H9 (cell line): ENCODE results near the gene PNKP. TPM values are rescaled to one million over a fixed set of nuclear protein-coding genes. Genes with fewer than 3 reads are reported as not detected.

ENCODE experiments used
- DNase-seq: peaks from one replicate; pipeline ENCODE4 v3.0.0-alpha.2; 2017
- H2AFZ ChIP-seq: one replicate; pipeline ENCODE4 v1.6.1; 2013; ENCODE audit warnings: mild to moderate bottlenecking, low read length, control low read depth, moderate library complexity
- H2AK5ac ChIP-seq: 2 replicates; pipeline ENCODE4 v1.6.1; 2013; ENCODE audit warnings: low read length, control low read depth, mixed read lengths; ENCODE audit not compliant: insufficient read length
- H2BK120ac ChIP-seq: one replicate; pipeline ENCODE4 v1.6.1; 2013; ENCODE audit warnings: low read depth, mild to moderate bottlenecking, low read length, control low read depth, inconsistent platforms; ENCODE audit not compliant: poor library complexity, severe bottlenecking
- H2BK12ac ChIP-seq: 2 replicates; pipeline ENCODE4 v1.6.1; 2013; ENCODE audit warnings: low read length, control low read depth, mixed read lengths, low read depth; ENCODE audit not compliant: insufficient read length
- H2BK15ac ChIP-seq: 2 replicates; pipeline ENCODE4 v1.6.1; 2013; ENCODE audit warnings: low read depth, low read length, control low read depth
- H2BK20ac ChIP-seq: one replicate; pipeline ENCODE4 v1.6.1; 2013; ENCODE audit warnings: low read depth, mild to moderate bottlenecking, low read length, control low read depth, inconsistent platforms; ENCODE audit not compliant: poor library complexity, severe bottlenecking
- H2BK5ac ChIP-seq: 2 replicates; pipeline ENCODE4 v1.6.1; 2013; ENCODE audit warnings: low read length, control low read depth, mixed read lengths; ENCODE audit not compliant: insufficient read length
- H3K14ac ChIP-seq: 2 replicates; pipeline ENCODE4 v1.6.1; 2013; ENCODE audit warnings: low read length, control low read depth; ENCODE audit not compliant: insufficient read depth
- H3K18ac ChIP-seq: 2 replicates; pipeline ENCODE4 v1.6.1; 2013; ENCODE audit warnings: low read depth, mild to moderate bottlenecking, mixed read lengths, low read length, control low read depth; ENCODE audit not compliant: insufficient read length
- H3K23ac ChIP-seq: 2 replicates; pipeline ENCODE4 v1.6.1; 2013; ENCODE audit warnings: low read length, control low read depth, mixed read lengths, low read depth; ENCODE audit not compliant: insufficient read length
- H3K23me2 ChIP-seq: 2 replicates; pipeline ENCODE4 v1.6.1; 2013; ENCODE audit warnings: low read depth, mild to moderate bottlenecking, mixed read lengths, low read length, control low read depth; ENCODE audit not compliant: insufficient read length, poor library complexity, severe bottlenecking
- H3K27ac ChIP-seq: 2 replicates; pipeline ENCODE4 v1.5.1; 2013; ENCODE audit warnings: low read length, control low read depth, mixed read lengths, low read depth; ENCODE audit not compliant: insufficient read length
- H3K27me3 ChIP-seq: 2 replicates; pipeline ENCODE4 v1.6.1; 2013; ENCODE audit warnings: low read length, control low read depth, inconsistent platforms; ENCODE audit not compliant: insufficient read depth
- H3K4ac ChIP-seq: 2 replicates; pipeline ENCODE4 v1.6.1; 2013; ENCODE audit warnings: low read depth, mild to moderate bottlenecking, control low read depth, inconsistent platforms, low read length, moderate library complexity
- H3K4me1 ChIP-seq: 2 replicates; pipeline ENCODE4 v1.6.1; 2013; ENCODE audit warnings: low read length, control low read depth, inconsistent platforms; ENCODE audit not compliant: insufficient read depth
- H3K4me2 ChIP-seq: 2 replicates; pipeline ENCODE4 v1.6.1; 2013; ENCODE audit warnings: low read length, control low read depth, mixed read lengths; ENCODE audit not compliant: insufficient read length, insufficient read depth
- H3K56ac ChIP-seq: 2 replicates; pipeline ENCODE4 v1.6.1; 2013; ENCODE audit warnings: low read depth, mild to moderate bottlenecking, mixed read lengths, low read length, control low read depth; ENCODE audit not compliant: insufficient read length
- H3K79me1 ChIP-seq: 2 replicates; pipeline ENCODE4 v1.6.1; 2013; ENCODE audit warnings: low read depth, mild to moderate bottlenecking, moderate library complexity, low read length, control low read depth, inconsistent platforms; ENCODE audit not compliant: insufficient read depth, poor library complexity, severe bottlenecking
- H3K79me2 ChIP-seq: 2 replicates; pipeline ENCODE4 v1.6.1; 2013; ENCODE audit warnings: low read length, control low read depth, inconsistent platforms; ENCODE audit not compliant: insufficient read depth
- H3K9ac ChIP-seq: 2 replicates; pipeline ENCODE4 v1.6.1; 2013; ENCODE audit warnings: low read length, control low read depth, mixed read lengths; ENCODE audit not compliant: insufficient read length; ENCODE audit errors: extremely low read depth
- H3K9me3 ChIP-seq: one replicate; pipeline ENCODE4 v1.6.1; 2013; ENCODE audit warnings: low read depth, low read length, inconsistent platforms; ENCODE audit not compliant: control insufficient read depth
- H3T11ph ChIP-seq: one replicate; pipeline ENCODE4 v1.6.1; 2013; ENCODE audit warnings: mild to moderate bottlenecking, low read length, control low read depth, inconsistent platforms
- H4K20me1 ChIP-seq: one replicate; pipeline ENCODE4 v1.6.1; 2013; ENCODE audit not compliant: control insufficient read depth, insufficient read length, insufficient read depth
- H4K5ac ChIP-seq: 2 replicates; pipeline ENCODE4 v1.6.1; 2013; ENCODE audit warnings: low read depth, mild to moderate bottlenecking, mixed read lengths, low read length, control low read depth; ENCODE audit not compliant: insufficient read length
- H4K8ac ChIP-seq: replicated peaks from 2 replicates; pipeline ENCODE4 v1.6.1; 2013; ENCODE audit warnings: low read length, control low read depth, mixed read lengths, low read depth; ENCODE audit not compliant: insufficient read length
- H4K91ac ChIP-seq: 2 replicates; pipeline ENCODE4 v1.6.1; 2013; ENCODE audit warnings: low read depth, mild to moderate bottlenecking, moderate library complexity, mixed read lengths, low read length, control low read depth; ENCODE audit not compliant: insufficient read length
- H3K27ac Mint-ChIP-seq, 3 experiments: 2 replicates in 2 of 3; 3 replicates in 1 of 3; pipeline ENCODE4 v1.8.0; 2020 to 2021; ENCODE audit warnings: mixed read lengths in 3 of 3, mild to moderate bottlenecking in 1 of 3, moderate library complexity in 1 of 3
- H3K27me3 Mint-ChIP-seq: 2 replicates; pipeline ENCODE4 v1.8.0; 2021; ENCODE audit warnings: low read depth, mild to moderate bottlenecking, moderate library complexity, mixed read lengths
- H3K36me3 Mint-ChIP-seq, 3 experiments: 2 replicates in 2 of 3; 3 replicates in 1 of 3; pipeline ENCODE4 v1.8.0; 2020 to 2021; ENCODE audit warnings: low read depth in 3 of 3, mixed read lengths in 3 of 3; ENCODE audit not compliant: insufficient read depth in 1 of 3
- H3K4me1 Mint-ChIP-seq, 2 experiments: 2 replicates each; pipeline ENCODE4 v1.8.0; 2020; ENCODE audit warnings: mixed read lengths in 2 of 2
- H3K4me3 Mint-ChIP-seq, 2 experiments: 2 replicates in 1 of 2; 3 replicates in 1 of 2; pipeline ENCODE4 v1.8.0; 2020 to 2021; ENCODE audit warnings: mild to moderate bottlenecking in 2 of 2, mixed read lengths in 2 of 2, moderate library complexity in 1 of 2
- H3K9me3 Mint-ChIP-seq, 2 experiments: 2 replicates in 1 of 2; 3 replicates in 1 of 2; pipeline ENCODE4 v1.8.0; 2020; ENCODE audit warnings: mild to moderate bottlenecking in 2 of 2, mixed read lengths in 2 of 2, moderate library complexity in 1 of 2
- WGBS: extraction: QIAGEN DNeasy Blood & Tissue Kit; methylation state at CpG from one replicate; pipeline ENCODE4 v1.1.7; 2013; ENCODE audit warnings: missing lambda C conversion rate, low lambda C conversion rate, mixed read lengths; ENCODE audit not compliant: insufficient read length; ENCODE audit errors: extremely low coverage; 5-methylcytosine and 5-hydroxymethylcytosine counted together
- total RNA-seq: library from RNA; stranded (reverse); gene quantifications from 2 replicates; pipeline ENCODE4 v1.2.1, GENCODE V29; 2021
- TF ChIP-seq, protein P1 (sequence below): fragments of 200-600 bp; sonication (generic); conservative IDR thresholded peaks from 3 replicates; pipeline ENCODE4 v1.8.0; 2021; ENCODE audit warnings: antibody characterized with exemption, mild to moderate bottlenecking

The PNKP gene
- total RNA-seq, 1 experiment from 2014 or later = 157 TPM

DNA sequence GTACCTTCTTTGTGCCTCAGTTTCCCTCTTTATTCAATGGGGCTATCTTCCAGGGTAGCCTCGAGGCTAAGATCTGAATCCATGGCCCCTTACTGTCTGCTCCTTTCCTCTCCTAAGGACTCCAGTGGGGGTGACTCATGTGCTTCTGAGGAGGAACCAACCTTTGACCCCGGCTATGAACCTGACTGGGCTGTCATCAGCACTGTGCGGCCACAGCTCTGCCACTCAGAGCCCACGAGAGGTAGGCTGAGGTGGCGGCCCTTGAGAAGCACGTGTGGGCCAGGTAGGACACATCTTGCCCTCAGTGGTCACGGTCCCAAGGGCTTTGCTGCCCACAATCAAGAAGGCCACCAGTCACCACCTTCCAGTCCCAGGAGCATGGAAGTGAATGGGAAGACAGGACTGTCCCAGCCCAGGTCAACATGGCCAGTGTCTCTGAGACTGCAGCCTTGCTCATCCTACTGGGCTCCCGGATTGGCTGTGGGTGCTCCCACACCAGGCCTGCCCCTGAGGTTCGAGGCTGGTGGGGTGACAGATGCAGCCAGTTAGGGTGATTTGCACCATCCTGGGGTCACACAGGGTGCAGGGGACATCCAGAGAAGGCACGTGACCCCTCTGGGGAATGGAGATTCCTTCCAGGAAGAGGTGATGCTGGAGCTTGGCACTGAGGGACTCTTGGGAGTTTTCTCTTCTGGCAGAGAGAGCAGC, 12.9 kb upstream of the PNKP start:
- Histone ChIP-seq H3K18ac (no peak overlapping the region), H2AFZ (no peak overlapping the region), H3K9ac (no peak overlapping the region), H2BK20ac (no peak overlapping the region), H3K4ac (no peak overlapping the region), H3K9me3 (no peaks in the 10 kb centered on the region), H3K23ac (no peak overlapping the region), H3T11ph (no peak overlapping the region), H4K8ac (no peak overlapping the region), H3K23me2 (peaks cover 11% of the 10 kb centered on the region), H2BK15ac (no peak overlapping the region), H3K4me1 (no peaks in the 10 kb centered on the region), H2BK120ac (no peak overlapping the region), H3K4me2 (no peak overlapping the region), H3K56ac (no peak overlapping the region), H4K5ac (no peak overlapping the region), H3K14ac (no peak overlapping the region), H3K27me3 (no peaks in the 10 kb centered on the region), H3K79me2 (no peaks in the 10 kb centered on the region; the same call in 1 of the 2 replicates), H3K27ac (no peak overlapping the region), H4K91ac (no peak overlapping the region), H2AK5ac (no peak overlapping the region), H4K20me1 (no peaks in the 10 kb centered on the region), H2BK12ac (no peak overlapping the region), H2BK5ac (no peak overlapping the region), H3K79me1 (no peaks in the 10 kb centered on the region)
- no peaks in the 10 kb centered on the region for H3K9me3 Mint-ChIP-seq
- no peak for DNase-seq
- H3K4me3 Mint-ChIP-seq = peak overlapping the region in 1 of 2 experiments; percentile 42; a peak in 3 of 5 replicates
- H3K36me3 Mint-ChIP-seq = peaks cover 50 to 63% (median 62%) of the 10 kb centered on the region in 3 experiments
- TF ChIP-seq, protein P1, sequence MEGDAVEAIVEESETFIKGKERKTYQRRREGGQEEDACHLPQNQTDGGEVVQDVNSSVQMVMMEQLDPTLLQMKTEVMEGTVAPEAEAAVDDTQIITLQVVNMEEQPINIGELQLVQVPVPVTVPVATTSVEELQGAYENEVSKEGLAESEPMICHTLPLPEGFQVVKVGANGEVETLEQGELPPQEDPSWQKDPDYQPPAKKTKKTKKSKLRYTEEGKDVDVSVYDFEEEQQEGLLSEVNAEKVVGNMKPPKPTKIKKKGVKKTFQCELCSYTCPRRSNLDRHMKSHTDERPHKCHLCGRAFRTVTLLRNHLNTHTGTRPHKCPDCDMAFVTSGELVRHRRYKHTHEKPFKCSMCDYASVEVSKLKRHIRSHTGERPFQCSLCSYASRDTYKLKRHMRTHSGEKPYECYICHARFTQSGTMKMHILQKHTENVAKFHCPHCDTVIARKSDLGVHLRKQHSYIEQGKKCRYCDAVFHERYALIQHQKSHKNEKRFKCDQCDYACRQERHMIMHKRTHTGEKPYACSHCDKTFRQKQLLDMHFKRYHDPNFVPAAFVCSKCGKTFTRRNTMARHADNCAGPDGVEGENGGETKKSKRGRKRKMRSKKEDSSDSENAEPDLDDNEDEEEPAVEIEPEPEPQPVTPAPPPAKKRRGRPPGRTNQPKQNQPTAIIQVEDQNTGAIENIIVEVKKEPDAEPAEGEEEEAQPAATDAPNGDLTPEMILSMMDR = no peak
- H3K27me3 Mint-ChIP-seq = no peaks in the 10 kb centered on the region
- peaks cover 13 to 21% of the 10 kb centered on the region in 2 experiments for H3K4me1 Mint-ChIP-seq
- H3K27ac Mint-ChIP-seq = no peak overlapping the region; a peak in 1 of 7 replicates
- WGBS = no CpG with 5 or more reads among the region's 10 CpGs
